ENCODE results near the gene MAP2K7.

DNA sequence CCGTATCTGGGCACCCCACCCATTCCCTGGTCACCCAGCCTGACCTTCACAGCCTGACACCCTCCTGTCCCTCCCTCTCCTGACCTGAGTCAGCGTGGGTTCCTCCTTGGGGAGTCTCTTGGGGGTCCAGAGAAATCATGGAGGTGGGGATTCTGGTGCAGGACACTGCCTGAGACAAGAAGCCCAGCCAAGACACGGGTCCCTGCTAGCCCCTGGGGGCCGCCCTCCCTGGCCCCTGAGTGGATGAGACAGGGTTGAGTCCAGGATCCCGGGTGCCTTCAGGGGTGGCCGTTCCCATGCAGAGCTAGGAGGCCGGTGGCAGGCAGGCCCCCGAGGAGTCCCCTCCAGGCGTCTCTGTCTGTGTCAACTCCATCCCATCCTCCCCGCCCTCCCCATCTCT lies 1.6 kb downstream of the MAP2K7 start:
- TF ChIP-seq CTCF (conservative IDR thresholded peaks at IDR 0.05) (no peak), ZFX (IDR thresholded peaks at IDR 0.05) (no peak)
